T-helper 2 cell (primary cell): ENCODE measurements around the gene ZDHHC14.

Experiments used
- DNase-seq, 5 experiments: peaks; one replicate each; pipeline versions ENCODE4 v3.0.0 to v3.0.0-alpha.2; 2012 to 2022

The ZDHHC14 gene

GRCh38 chr6:157650261-157650640, 269.3 kb downstream of the ZDHHC14 start:
- DNase-seq = no peak

GRCh38 chr6:157650801-157651200, 269.8 kb downstream of the ZDHHC14 start:
- no peak for DNase-seq

- no peak for DNase-seq
These were observed 270.9 kb downstream of the ZDHHC14 start for GRCh38 chr6:157651731-157652490.

- no peak for DNase-seq
These were observed 271.8 kb downstream of the ZDHHC14 start for GRCh38 chr6:157652601-157653363.

GRCh38 chr6:157653521-157653920, 272.5 kb downstream of the ZDHHC14 start:
- DNase-seq = no peak

GRCh38 chr6:157655139-157655538, 274.1 kb downstream of the ZDHHC14 start:
- no peak for DNase-seq

GRCh38 chr6:157656437-157656997, 275.5 kb downstream of the ZDHHC14 start:
- DNase-seq = no peak

GRCh38 chr6:157657754-157658153, 276.8 kb downstream of the ZDHHC14 start:
- no peak for DNase-seq

- no peak for DNase-seq
These were observed 277.3 kb downstream of the ZDHHC14 start for GRCh38 chr6:157658301-157658700.

GRCh38 chr6:157659536-157660271, 278.7 kb downstream of the ZDHHC14 start:
- no peak for DNase-seq

GRCh38 chr6:157660414-157660813, 279.4 kb downstream of the ZDHHC14 start:
- no peak for DNase-seq

- no peak for DNase-seq
These were observed 280.7 kb downstream of the ZDHHC14 start for GRCh38 chr6:157661652-157662051.

- no peak for DNase-seq
These were observed 282.3 kb downstream of the ZDHHC14 start for GRCh38 chr6:157663261-157663660.

GRCh38 chr6:157665180-157665579, 284.2 kb downstream of the ZDHHC14 start:
- no peak for DNase-seq

- DNase-seq = no peak
These were observed 285.7 kb downstream of the ZDHHC14 start for GRCh38 chr6:157666729-157667128.

GRCh38 chr6:157667211-157668008, 286.4 kb downstream of the ZDHHC14 start:
- peak in 3 of 5 experiments; percentile 17 to 61 (median 31) for DNase-seq

- peak in 2 of 5 experiments; percentile 7 to 16 for DNase-seq
These were observed 287.0 kb downstream of the ZDHHC14 start for GRCh38 chr6:157668009-157668401.

GRCh38 chr6:157668713-157669112, 287.7 kb downstream of the ZDHHC14 start:
- no peak for DNase-seq

GRCh38 chr6:157669323-157669722, 288.3 kb downstream of the ZDHHC14 start:
- DNase-seq = no peak

- no peak for DNase-seq
These were observed 288.8 kb downstream of the ZDHHC14 start for GRCh38 chr6:157669747-157670216.

GRCh38 chr6:157670466-157671186, 289.6 kb downstream of the ZDHHC14 start:
- no peak for DNase-seq
